HT1080 (cell line): ENCODE data around the gene PHC1. TPM values are rescaled to one million over a fixed set of nuclear protein-coding genes. Genes with fewer than 3 reads are reported as not detected.
A peak's percentile ranks its signal among the peaks of the same experiment; 100 is the strongest.
"Not testable (repeated sequence)": the region's sequence is repeated elsewhere in the genome, so short reads cannot be mapped to it uniquely, and the experiment has no call there.

Experiments
- DNase-seq: peaks from one replicate; pipeline ENCODE4 v3.0.0-alpha.2; 2015; ENCODE audit warnings: low read depth
- polyA plus RNA-seq, 2 experiments: library from polyadenylated mRNA; depleted of rRNA; stranded (reverse); fragments of >200 nt; gene quantifications; 2 replicates each; pipeline ENCODE4 v1.2.3, GENCODE V29; 2015
- total RNA-seq: library from RNA; depleted of rRNA; stranded (reverse); fragments of >200 nt; shearing (Covaris generic); gene quantifications from 2 replicates; pipeline ENCODE4 v1.2.3, GENCODE V29; 2014; rRNA removed

PHC1 gene
- total RNA-seq, result 22.4 and 32.2 TPM in 2 replicates
- polyA plus RNA-seq (2015; cell fraction: cytosol; rRNA removed), result 20.7 and 27.5 TPM in 2 replicates
- polyA plus RNA-seq (2015; cell fraction: nucleus; rRNA removed), result 95.5 and 99.0 TPM in 2 replicates

DNA sequence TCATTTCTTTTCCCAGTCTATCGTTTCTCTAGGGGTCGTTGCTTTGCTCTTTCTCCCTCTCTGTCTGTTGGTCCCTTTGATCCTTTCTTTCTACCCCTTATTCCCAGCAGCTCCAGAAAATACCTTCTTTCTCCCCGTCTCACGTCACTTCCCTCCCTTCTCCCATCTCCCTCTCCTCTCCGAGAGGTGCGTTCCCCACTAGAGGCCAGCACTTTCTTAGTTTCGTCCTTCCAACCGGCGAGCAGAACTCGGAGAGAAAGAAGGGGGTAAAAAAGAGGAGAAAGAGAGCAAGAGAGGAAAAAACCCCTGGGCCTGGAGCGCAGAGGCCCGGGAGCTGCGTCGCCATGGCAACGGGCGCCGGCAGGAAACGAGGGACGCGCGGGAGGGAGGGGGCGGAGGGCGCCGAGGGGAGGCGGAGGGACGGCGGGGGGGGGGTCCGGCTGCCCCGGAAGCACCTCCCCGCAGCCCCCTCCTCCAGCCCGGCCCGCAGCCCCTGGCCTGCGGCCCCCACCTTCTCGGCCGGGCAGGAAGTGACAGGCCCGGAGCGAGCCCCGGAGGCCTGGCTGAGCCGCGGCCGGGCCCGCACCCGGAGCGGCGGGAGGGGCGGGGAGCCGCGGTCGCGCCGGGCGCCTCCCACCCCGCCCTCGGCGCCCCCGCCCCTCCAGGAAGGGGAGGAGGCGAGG is at the start of gene PHC1:
TSS of gene PHC1 (plus strand) at position 477 of the 683 bp plus-strand sequence. CDS start 3,169 bp downstream, outside the sequence.
- peak; percentile 79 for DNase-seq

DNA sequence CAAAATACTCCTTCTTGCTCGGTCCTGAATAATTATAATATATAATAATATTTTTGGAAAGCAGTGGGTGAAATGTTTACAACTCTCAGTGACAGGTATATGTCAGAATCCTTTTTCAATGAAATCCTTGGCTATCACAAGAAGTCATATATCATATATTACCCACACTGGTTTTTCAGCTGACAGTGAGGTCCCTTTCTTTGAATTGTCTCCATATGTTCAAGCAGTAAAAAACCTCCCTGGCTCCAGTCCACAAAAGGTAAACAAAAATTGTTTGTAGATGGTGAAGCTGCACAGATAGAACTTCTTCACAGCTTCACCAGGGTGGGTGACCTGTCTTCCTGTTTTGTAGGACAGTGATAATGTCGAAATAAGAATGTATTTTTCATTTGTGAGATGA is 47.9 kb upstream of the PHC1 start:
- DNase-seq, result no peak

DNA sequence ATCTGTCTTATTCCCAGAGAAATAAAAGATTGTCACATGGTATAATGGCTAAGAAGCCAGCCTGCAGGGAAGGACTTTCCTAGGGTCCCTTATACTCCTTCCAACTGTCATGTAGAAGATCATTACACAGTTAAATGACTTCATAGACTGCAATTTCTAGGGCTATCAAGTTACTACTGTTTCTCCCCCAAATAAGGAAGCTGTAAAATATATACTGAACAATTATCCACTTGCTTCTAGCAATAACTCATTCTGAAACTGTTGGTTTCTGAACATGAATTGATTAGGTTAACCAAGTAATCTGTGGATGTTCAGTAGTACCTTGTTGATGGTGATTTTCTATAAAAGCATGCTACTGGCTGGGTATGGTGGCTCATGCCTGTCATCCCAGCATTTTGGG is 47.3 kb upstream of the PHC1 start:
- DNase-seq, result no peak

- no peak for DNase-seq
Measured at GRCh38 chr12:8867786-8868185, 46.5 kb upstream of the PHC1 start.

- no peak for DNase-seq
Measured at GRCh38 chr12:8870586-8870985, 43.7 kb upstream of the PHC1 start.

GRCh38 chr12:8871068-8871467 is 43.2 kb upstream of the PHC1 start:
- no peak for DNase-seq

- no peak for DNase-seq
Measured at GRCh38 chr12:8876887-8877286, 37.4 kb upstream of the PHC1 start.

DNA sequence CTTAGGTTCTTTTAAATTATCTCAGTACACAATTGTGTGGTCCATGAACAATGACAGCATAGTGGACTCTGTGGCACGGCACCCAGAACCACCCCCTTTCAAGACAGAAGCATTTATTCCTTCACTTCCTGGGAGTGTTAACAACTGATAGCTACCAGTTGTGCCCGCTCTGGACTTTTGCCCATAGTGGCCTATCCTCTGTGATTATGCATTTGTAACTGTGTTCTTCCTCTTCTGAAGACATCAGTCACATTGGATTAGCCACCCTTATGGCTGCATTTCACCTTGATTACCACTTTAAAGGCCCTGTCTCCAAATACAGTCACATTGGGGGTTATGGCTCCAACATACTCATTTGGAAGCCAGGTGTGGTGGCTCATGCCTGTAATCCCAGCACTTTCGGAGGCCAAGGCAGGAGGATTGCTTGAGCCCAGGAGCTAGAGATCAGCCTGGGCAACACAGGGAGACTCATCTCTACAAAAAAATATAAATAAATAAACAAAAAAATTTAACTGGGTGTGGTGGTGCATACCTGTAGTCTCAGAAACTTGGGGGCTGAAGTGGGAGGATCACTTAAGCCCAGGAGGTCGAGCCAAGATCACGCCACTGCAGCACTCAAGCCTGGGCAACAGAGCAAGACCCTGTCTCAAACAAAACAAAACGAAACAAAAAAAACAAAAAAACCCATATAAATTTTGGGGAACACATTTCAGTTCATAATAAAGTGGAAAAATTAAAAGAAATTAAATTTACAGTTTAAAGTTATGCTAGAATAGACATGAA is 27.6 kb upstream of the PHC1 start:
- DNase-seq, result no peak

GRCh38 chr12:8887285-8887715 is 27.0 kb upstream of the PHC1 start:
- no peak for DNase-seq

DNA sequence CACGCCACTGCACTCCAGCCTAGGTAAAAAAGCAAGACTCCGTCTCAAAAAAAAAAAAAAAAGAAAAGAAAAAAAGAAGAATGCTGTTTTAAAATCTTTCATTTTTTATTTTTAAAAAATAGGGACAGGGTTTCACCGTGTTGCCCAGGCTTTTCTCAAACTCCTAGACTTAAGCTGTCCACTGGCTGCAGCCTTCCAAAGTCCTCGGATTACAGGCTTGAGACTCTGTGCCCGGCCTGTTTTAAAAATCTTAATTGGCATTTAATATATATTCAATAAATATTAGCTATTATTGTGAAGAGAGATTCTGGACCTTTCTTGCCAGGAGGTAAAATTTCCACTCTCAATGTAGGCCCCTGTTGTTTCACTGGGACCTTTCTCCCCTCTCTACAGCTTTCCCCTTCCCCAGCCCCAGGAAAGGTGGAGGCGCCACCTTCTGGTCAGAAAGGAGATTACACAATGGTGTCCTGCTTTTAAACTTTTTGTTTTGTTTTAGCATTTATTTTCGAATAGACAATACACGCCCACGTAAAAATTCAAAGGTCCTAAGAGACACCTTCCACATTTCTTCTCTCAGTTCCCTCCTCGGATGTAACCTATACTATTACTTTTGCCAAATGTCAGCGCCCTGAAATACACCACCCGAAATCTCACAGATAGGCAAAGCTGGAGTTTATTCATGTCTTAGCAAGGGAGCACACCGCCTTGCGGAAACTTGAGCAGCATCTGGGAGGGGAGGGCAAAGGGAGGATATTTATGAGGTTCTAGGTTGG is 23.8 kb upstream of the PHC1 start:
- DNase-seq, result peak; percentile 42

- DNase-seq, result no peak
Measured at GRCh38 chr12:8891976-8892375, 22.3 kb upstream of the PHC1 start.

- no peak for DNase-seq
Measured at GRCh38 chr12:8894378-8894777, 19.9 kb upstream of the PHC1 start.

DNA sequence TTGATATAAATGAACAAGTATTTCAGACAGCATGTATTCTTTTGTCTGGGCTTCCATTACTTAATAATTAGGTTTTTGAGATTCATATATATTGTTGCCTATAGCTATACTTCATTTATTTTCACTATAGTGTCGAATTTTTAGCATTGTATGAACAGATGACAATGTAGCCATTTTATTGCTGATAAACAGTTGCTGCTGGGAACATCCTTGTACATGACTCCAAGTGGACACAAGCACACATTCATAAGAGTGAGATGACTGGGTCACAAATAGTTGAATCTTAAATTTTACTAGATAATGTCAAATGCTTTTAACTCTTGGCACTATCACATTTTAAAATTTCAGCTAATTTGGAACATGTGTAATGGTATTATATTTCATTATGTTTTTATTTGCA is 19.3 kb upstream of the PHC1 start:
- no peak for DNase-seq

- no peak for DNase-seq
Measured at GRCh38 chr12:8897081-8897480, 17.2 kb upstream of the PHC1 start.

GRCh38 chr12:8899830-8900229 is 14.5 kb upstream of the PHC1 start:
- DNase-seq, result no peak

- DNase-seq, result not testable (repeated sequence)
Measured at GRCh38 chr12:8902703-8903102, 11.6 kb upstream of the PHC1 start.

DNA sequence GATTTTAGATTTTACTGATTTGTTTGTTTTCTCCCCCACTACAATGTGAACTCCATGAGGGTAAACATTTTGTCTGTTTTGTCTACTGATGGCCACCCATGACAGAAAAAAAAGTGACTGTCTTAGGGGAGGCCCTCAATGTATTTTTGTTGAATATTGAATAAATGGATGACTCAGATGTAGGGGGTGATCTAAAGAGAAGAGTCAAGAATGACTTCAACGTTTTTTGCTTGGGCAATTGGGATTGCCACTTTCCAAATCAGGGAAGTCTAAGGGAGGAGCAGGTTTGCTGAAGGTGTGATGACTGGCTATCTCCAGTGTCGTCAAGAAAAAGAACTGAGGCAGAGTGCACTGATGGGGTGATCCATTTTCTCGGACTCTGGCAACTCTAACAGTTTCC is 10.7 kb upstream of the PHC1 start:
- DNase-seq, result no peak

DNA sequence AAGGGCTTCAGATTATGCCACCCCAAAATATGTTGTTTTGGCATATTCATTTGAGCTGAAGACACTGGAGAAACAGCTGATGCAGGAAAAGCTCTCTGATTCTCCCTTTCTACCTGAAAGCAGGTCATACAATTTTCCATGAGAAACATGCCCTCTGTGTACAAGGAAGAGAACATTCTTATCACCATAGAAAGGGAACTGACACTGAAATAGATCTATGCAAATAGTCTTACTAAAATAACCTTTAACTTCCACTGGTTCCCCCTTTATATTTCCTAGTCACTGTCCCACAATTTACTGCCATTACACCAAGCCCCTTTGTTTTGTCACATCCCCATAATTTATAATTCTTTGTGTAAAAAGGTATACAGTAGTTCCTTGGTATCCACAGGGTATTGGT is 9.6 kb upstream of the PHC1 start:
- no peak for DNase-seq

- DNase-seq, result no peak
Measured at GRCh38 chr12:8905546-8905945, 8.8 kb upstream of the PHC1 start.

GRCh38 chr12:8906266-8907180 is 7.8 kb upstream of the PHC1 start:
- DNase-seq, result no peak

DNA sequence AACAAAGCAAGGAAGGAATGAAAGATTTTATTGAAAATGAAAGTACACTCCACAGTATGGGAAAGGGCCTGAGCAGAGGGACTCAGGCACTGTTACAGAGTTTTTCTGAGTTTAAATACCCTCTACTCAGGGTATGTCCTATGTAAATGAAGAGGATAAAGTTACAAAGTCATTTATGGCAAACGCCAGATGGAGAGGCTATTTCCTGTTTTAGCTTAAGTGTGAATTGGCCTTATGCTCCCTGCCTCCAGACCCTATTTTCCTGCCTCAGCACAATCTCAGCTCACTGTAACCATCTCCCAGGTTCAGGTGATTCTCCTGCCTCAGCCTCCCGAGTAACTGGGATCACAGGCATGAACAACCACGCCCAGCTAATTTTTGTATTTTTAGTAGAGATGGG is 6.8 kb upstream of the PHC1 start:
- DNase-seq, result no peak
